Glutamatergic neuron (in vitro differentiated cells): ENCODE measurements around the gene ALCAM. TPM values are rescaled to one million over a fixed set of nuclear protein-coding genes. Genes with fewer than 3 reads are reported as not detected.

Source experiments
- DNase-seq: peaks from one replicate; pipeline ENCODE4 v3.0.0; 2022
- H3K27ac Mint-ChIP-seq: one replicate; pipeline ENCODE4 v1.8.0; 2020; ENCODE audit warnings: mild to moderate bottlenecking, mixed read lengths, inconsistent platforms; ENCODE audit not compliant: unreplicated experiment
- H3K27me3 Mint-ChIP-seq: one replicate; pipeline ENCODE4 v1.8.0; 2020; ENCODE audit warnings: mild to moderate bottlenecking, moderate library complexity, mixed read lengths, inconsistent platforms; ENCODE audit not compliant: unreplicated experiment
- H3K36me3 Mint-ChIP-seq: one replicate; pipeline ENCODE4 v1.8.0; 2020; ENCODE audit warnings: mild to moderate bottlenecking, mixed read lengths, inconsistent platforms; ENCODE audit not compliant: unreplicated experiment
- H3K4me1 Mint-ChIP-seq: one replicate; pipeline ENCODE4 v1.8.0; 2020; ENCODE audit warnings: mild to moderate bottlenecking, low read depth, mixed read lengths, inconsistent platforms; ENCODE audit not compliant: unreplicated experiment
- H3K4me3 Mint-ChIP-seq: one replicate; pipeline ENCODE4 v1.8.0; 2020; ENCODE audit warnings: mild to moderate bottlenecking, mixed read lengths, inconsistent platforms; ENCODE audit not compliant: unreplicated experiment
- H3K9me3 Mint-ChIP-seq: one replicate; pipeline ENCODE4 v1.8.0; 2020; ENCODE audit warnings: mild to moderate bottlenecking, moderate library complexity, mixed read lengths, inconsistent platforms; ENCODE audit not compliant: unreplicated experiment
- total RNA-seq: library from RNA; stranded (reverse); fragmentation: NEBNext Ultra II Directional; extraction: Animal tissue kit (Norgen Biotek cat#: 25700); gene quantifications from one replicate; pipeline ENCODE4 v1.2.1, GENCODE V29; 2021; ENCODE audit not compliant: unreplicated experiment
- TF ChIP-seq, protein P1 (sequence below): fragments of 200-600 bp; sonication (generic); IDR thresholded peaks from one replicate; pipeline ENCODE4 v1.5.0; 2021; ENCODE audit not compliant: partially characterized antibody, unreplicated experiment

ALCAM gene
- total RNA-seq, 1 donor from 2014 or later, result 115 TPM

DNA sequence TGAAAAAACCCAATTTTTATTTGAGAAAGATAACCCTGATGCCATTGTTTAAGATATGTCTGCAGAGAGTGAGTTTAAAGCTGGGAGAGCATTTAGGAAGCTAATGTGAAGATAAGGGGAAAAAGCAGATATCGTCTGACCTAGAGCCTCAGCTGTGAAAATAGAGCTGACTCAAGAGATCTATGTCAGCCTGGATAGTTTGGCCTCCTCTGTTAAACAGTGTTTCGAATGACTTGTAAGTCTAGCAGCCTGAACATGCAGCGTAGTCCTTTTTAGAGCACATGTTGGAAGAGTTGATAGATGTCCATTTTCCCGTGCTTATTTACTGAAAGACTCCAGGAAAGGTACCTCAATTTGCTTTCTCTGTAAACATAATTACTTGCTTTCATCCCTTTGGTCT lies 48.1 kb downstream of the ALCAM start:
- Mint-ChIP-seq H3K4me3 (no peak overlapping the region), H3K27me3 (no peaks in the 10 kb centered on the region), H3K9me3 (no peaks in the 10 kb centered on the region), H3K4me1 (peaks cover 4% of the 10 kb centered on the region), H3K27ac (no peak overlapping the region), H3K36me3 (no peaks in the 10 kb centered on the region)
- no peak for DNase-seq
- TF ChIP-seq, protein P1, sequence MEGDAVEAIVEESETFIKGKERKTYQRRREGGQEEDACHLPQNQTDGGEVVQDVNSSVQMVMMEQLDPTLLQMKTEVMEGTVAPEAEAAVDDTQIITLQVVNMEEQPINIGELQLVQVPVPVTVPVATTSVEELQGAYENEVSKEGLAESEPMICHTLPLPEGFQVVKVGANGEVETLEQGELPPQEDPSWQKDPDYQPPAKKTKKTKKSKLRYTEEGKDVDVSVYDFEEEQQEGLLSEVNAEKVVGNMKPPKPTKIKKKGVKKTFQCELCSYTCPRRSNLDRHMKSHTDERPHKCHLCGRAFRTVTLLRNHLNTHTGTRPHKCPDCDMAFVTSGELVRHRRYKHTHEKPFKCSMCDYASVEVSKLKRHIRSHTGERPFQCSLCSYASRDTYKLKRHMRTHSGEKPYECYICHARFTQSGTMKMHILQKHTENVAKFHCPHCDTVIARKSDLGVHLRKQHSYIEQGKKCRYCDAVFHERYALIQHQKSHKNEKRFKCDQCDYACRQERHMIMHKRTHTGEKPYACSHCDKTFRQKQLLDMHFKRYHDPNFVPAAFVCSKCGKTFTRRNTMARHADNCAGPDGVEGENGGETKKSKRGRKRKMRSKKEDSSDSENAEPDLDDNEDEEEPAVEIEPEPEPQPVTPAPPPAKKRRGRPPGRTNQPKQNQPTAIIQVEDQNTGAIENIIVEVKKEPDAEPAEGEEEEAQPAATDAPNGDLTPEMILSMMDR, result no peak

DNA sequence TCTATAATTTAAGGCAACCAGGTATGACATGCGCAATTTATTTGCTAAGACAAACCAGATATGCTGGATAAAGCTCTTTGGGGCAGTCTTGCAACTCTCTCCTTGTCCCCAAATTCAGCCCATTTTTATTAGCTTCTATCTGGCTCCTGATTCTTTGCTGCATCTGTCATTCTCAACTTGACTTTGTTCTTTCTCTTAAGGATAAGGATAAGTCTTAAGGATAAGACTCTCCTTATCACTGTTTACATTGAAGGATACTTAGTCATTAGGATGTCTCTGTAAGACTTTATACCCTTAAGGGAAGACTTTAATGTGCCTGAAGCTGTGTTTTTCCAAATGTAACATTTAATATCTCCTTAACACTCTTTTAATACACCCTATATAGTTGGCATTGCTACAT lies 49.2 kb downstream of the ALCAM start:
- Mint-ChIP-seq H3K27me3 (no peaks in the 10 kb centered on the region), H3K27ac (no peak overlapping the region), H3K9me3 (no peaks in the 10 kb centered on the region), H3K36me3 (no peaks in the 10 kb centered on the region), H3K4me3 (no peak overlapping the region), H3K4me1 (peaks cover 4% of the 10 kb centered on the region)
- TF ChIP-seq, protein P1, result no peak
- DNase-seq, result no peak

DNA sequence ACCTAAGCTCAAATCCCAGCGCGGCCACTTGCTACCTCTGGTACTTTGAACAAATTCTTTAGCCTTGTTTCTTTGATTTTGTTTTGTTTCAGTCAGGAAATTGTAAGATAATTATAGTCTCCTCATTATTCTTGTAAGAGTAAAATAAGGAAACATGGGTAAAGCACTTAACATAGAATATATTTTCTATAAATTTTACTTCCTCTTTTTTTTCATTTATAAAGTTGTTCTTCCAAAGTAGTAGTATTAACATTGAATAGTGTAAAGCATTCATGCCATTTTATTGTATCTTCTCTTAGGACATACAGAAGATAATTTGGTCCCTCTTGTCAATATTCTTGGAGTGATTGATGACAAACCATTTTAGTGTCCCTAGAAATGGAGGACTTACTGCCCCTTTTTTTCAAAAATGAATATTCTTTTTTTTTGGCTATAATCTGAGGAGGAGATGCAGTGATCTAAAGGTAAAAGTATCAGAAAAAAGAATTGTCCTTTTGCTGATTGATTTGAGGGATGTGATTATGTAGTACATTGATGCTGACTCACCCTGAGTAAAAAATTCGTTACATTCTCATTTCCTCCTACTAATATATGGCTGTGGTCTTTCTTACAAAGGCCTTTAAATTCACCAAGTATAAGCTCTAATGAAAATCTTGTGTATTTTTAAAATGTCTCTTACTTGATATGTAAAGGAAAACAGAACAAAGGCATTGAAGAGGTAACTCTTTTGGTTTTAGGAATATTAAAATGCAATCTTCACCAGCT lies 51.0 kb downstream of the ALCAM start:
- Mint-ChIP-seq H3K36me3 (no peaks in the 10 kb centered on the region), H3K4me1 (peaks cover 9% of the 10 kb centered on the region), H3K4me3 (no peak overlapping the region), H3K27ac (no peak overlapping the region), H3K27me3 (no peaks in the 10 kb centered on the region), H3K9me3 (no peaks in the 10 kb centered on the region)
- no peak for DNase-seq
- TF ChIP-seq, protein P1, result no peak

DNA sequence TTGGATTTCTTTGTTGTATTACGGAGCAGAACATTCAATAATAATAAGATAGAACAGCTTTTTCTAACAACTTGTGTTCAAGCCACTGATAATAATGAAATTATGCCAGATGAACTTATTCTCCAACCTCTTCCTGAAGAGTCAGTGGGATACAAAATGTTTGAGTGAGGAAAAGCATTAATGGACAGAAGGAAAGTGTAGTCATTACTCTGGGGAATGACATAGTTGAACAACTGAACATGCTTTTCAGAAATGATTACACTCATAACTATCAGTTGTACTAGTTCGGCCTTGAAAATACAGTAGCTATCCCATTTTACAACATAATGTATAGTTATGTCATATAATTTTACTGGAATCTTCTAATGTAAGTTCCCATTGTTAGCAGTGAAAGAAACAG lies 55.9 kb downstream of the ALCAM start:
- Mint-ChIP-seq H3K4me1 (peaks cover 10% of the 10 kb centered on the region), H3K27ac (no peak overlapping the region), H3K36me3 (no peaks in the 10 kb centered on the region), H3K9me3 (no peaks in the 10 kb centered on the region), H3K4me3 (no peak overlapping the region), H3K27me3 (peaks cover 3% of the 10 kb centered on the region)
- TF ChIP-seq, protein P1, result no peak
- DNase-seq, result no peak

DNA sequence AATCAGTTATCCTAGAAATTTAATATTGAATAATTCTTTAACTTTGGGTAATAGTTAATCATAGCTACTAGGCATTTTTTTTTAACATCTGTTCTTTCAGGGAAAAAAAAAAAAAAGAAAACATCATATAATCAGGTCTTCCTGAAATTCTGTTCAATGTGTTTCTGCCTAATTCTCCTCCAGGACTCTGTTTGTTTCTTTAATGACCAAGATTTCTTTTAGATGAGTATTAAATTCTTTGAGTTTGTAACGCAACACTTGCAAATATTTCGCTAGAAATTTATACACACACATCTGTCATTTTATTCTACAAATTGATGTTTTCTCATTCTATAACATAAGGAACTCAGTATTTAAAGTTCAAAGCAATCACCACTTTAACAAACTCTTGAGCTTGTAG lies 56.7 kb downstream of the ALCAM start:
- Mint-ChIP-seq H3K4me3 (no peak overlapping the region), H3K36me3 (no peaks in the 10 kb centered on the region), H3K4me1 (peaks cover 10% of the 10 kb centered on the region), H3K9me3 (no peaks in the 10 kb centered on the region), H3K27ac (no peak overlapping the region), H3K27me3 (peaks cover 3% of the 10 kb centered on the region)
- TF ChIP-seq, protein P1, result no peak
- no peak for DNase-seq
